ELF-1 (cell line): Measurements from ENCODE around the gene GHR.
"Not testable (repeated sequence)": the region's sequence is repeated elsewhere in the genome, so short reads cannot be mapped to it uniquely, and the experiment has no call there.

ENCODE experiments used
- DNase-seq: peaks from one replicate; pipeline ENCODE4 v3.0.0-alpha.2; 2016; ENCODE audit warnings: low read depth, low spot score

GHR gene

DNA sequence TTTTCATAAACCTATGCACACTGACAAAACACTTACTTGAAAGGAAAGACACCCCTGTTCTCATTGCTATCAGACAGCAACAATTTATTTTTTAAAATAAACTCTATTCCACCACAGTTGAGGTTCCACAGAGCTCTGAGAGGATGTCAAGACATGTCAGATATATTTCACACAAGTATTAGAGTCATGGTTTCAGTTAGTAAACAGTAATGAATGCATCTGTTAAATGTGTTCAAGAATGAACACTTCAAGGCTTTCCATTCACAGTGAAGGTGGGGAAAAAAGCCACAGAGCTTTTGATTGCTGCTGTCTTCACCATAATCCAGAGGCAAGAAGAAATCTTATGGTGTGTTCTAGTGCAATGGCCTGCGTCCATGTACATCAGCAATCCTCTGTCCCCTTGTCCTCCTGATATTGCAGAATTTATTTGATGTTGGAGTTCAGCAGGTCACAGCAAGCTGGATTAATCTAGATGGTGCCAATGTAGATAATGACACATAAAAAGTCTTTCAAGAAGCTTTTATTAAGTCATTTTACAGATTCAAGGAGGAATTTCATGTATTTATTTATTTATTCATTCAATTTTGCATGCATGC, 146.8 kb downstream of the GHR start:
- DNase-seq = no peak

GRCh38 chr5:42570966-42571960, 148.0 kb downstream of the GHR start:
- no peak for DNase-seq

DNA sequence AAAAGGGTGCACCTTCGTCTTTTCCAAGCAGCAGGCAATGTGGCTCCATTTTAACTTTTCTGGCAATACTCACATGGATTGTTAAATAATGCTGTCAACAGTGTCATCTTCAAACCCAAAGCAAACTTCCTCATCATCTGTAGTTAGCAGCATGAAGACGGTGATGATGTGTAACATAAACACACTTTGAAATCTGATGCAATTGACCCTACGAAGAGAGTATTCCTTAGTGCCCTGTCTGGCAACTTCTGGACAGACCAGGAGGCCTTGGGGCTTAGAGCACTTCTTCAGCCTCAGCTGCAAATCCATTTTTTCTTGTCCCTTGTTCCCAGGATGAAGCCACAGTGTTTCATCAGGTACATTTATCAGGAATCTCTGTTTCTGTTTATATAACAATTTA, 149.1 kb downstream of the GHR start:
- DNase-seq = no peak

- DNase-seq = no peak
Measured at GRCh38 chr5:42573386-42573785, 150.1 kb downstream of the GHR start.

DNA sequence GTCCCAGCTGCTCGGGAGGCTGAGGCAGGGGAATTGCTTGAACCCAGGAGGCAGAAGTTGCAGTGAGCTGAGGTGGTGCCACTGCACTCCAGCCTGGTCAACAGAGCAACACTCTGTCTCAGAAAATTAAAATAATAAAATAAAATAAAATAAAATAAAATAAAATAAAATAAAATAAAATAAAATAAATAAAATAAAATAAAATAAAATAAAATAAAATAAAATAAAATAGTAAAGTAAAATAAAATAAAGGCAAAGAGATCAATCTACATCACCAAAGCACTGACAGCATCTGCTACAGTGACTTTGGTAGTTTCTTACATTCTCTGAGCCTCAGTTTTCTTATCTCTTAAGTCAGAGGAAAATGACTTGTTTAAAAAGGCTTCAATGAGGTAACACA, 152.7 kb downstream of the GHR start:
- DNase-seq = not testable (repeated sequence)

DNA sequence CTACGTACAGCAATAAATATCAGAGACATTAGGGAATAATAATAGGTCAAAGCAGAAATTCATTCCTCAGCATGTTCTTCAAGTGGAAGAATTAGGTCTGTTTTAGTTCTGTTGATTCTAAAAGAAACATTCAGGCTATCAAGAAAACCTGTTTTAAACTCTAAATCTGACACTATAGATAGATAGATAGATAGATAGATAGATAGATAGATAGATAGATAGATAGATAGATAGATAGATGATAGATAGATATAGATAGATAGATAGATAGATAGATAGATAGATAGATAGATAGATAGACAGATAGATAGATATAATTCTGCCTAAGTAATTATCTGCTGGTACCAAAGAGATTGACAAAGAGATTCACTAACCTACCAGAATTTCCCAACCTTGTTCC, 155.7 kb downstream of the GHR start:
- DNase-seq = not testable (repeated sequence)

- no peak for DNase-seq
Measured at GRCh38 chr5:42579320-42579719, 156.1 kb downstream of the GHR start.

GRCh38 chr5:42581845-42582244, 158.6 kb downstream of the GHR start:
- DNase-seq = no peak

DNA sequence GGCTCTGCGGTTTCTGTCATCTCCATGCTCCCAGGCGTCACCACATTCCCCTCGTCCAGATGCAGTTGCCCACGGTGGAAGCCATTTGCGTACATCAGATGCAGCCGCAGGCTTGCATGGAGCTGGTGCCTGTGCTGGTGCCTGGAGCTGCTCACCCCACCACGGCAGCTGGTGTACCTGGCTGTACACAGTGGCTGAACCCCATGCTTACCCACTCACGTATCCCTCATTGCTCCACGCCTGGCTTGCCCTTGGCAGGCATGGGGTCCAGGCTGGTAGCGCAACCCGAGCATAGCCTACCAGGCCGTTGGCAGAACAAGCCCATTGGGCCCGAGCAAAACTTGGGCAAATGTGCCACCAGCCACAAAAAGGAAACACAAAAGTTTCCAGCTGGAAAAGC, 159.5 kb downstream of the GHR start:
- no peak for DNase-seq

GRCh38 chr5:42583322-42583721, 160.1 kb downstream of the GHR start:
- DNase-seq = peak; percentile 76

DNA sequence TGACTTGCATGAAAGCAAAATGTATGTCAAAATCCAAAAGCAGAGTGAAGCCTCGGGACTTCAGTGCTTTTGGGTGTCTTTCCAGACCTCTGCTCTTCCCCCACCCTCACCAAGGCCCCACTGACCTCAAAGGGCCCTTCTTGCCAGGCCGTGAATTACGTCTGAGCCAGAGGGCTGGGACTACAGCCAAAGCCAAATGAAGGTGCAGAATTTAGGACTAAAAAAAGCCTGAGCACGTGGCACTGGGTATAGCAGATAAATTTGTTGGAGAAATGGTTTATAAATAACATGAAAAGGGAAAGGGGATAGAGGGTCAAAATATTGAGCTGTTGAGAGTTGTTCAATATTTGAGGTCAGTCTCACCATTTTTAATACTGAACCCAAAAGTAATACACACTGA, 163.4 kb downstream of the GHR start:
- no peak for DNase-seq

GRCh38 chr5:42587096-42587723, 164.0 kb downstream of the GHR start:
- DNase-seq = no peak

DNA sequence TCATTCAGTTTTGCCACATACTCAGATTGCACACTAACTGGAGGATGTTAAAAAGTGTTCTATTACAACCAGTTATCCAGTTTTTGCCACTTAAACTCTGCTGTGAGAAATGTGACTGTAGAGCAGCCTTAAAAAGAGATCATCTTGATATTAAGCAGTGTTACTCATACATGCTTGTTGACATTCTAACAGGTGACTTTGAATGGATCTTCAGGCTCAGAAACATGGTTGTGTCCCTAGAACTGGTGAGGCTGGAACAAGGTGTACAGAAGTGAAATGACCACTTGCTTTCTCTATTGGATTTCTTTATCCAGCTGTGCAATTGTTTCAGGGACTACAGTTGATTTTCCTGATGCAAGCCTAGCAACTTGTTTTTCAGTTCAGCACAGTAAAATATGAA, 167.3 kb downstream of the GHR start:
- DNase-seq = no peak

GRCh38 chr5:42591015-42591414, 167.8 kb downstream of the GHR start:
- DNase-seq = peak; percentile 54

- DNase-seq = no peak
Measured at GRCh38 chr5:42592401-42593140, 169.3 kb downstream of the GHR start.

- DNase-seq = no peak
Measured at GRCh38 chr5:42593591-42593990, 170.4 kb downstream of the GHR start.

GRCh38 chr5:42595597-42595996, 172.4 kb downstream of the GHR start:
- DNase-seq = no peak

- no peak for DNase-seq
Measured at GRCh38 chr5:42596817-42597216, 173.6 kb downstream of the GHR start.

GRCh38 chr5:42597318-42597937, 174.2 kb downstream of the GHR start:
- no peak for DNase-seq

- no peak for DNase-seq
Measured at GRCh38 chr5:42598311-42598710, 175.1 kb downstream of the GHR start.

GRCh38 chr5:42599106-42599505, 175.9 kb downstream of the GHR start:
- DNase-seq = no peak
